Measurements from ENCODE around the gene MRPL20. TPM values are rescaled to one million over a fixed set of nuclear protein-coding genes. Genes with fewer than 3 reads are reported as not detected.

Gene MRPL20
- polyA plus RNA-seq, 1 donor from 2014 or later, result 204 TPM

- H3F3A ChIP-seq (ENCODE audit: insufficient read depth, low read length, poor library complexity, severe bottlenecking), result no peaks in the 10 kb centered on the region
- no peak overlapping the region for H3K4me3 ChIP-seq (ENCODE audit: low read length)
- H3K9ac ChIP-seq (ENCODE audit: low read length), result no peak overlapping the region
- H2AFZ ChIP-seq (ENCODE audit: low read depth, low read length), result no peak overlapping the region
- peaks cover 3% of the 10 kb centered on the region for H4K20me1 ChIP-seq (ENCODE audit: insufficient read depth)
- TF ChIP-seq MXI1 (conservative IDR thresholded peaks at IDR 0.05; ENCODE audit: poor library complexity, severe bottlenecking) (no peak), EP300 (conservative IDR thresholded peaks at IDR 0.05; ENCODE audit: poor library complexity, severe bottlenecking) (no peak), POLR2AphosphoS5 (IDR thresholded peaks at IDR 0.05) (no peak), REST (IDR thresholded peaks at IDR 0.05; ENCODE audit: borderline replicate concordance) (no peak), SMC3 (conservative IDR thresholded peaks at IDR 0.05; ENCODE audit: poor library complexity) (no peak), RAD21 (conservative IDR thresholded peaks at IDR 0.05) (no peak), TAF1 (IDR thresholded peaks at IDR 0.05; ENCODE audit: low read depth) (no peak), EZH2 (IDR thresholded peaks at IDR 0.05; ENCODE audit: borderline replicate concordance, insufficient read depth, low read length, poor library complexity, severe bottlenecking) (no peak)
- TF ChIP-seq, protein P1, sequence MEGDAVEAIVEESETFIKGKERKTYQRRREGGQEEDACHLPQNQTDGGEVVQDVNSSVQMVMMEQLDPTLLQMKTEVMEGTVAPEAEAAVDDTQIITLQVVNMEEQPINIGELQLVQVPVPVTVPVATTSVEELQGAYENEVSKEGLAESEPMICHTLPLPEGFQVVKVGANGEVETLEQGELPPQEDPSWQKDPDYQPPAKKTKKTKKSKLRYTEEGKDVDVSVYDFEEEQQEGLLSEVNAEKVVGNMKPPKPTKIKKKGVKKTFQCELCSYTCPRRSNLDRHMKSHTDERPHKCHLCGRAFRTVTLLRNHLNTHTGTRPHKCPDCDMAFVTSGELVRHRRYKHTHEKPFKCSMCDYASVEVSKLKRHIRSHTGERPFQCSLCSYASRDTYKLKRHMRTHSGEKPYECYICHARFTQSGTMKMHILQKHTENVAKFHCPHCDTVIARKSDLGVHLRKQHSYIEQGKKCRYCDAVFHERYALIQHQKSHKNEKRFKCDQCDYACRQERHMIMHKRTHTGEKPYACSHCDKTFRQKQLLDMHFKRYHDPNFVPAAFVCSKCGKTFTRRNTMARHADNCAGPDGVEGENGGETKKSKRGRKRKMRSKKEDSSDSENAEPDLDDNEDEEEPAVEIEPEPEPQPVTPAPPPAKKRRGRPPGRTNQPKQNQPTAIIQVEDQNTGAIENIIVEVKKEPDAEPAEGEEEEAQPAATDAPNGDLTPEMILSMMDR (IDR thresholded peaks at IDR 0.05; ENCODE audit: poor library complexity, severe bottlenecking), result no peak
- no peak overlapping the region for H3K27ac ChIP-seq (ENCODE audit: low read length)
- H3K9me3 ChIP-seq (ENCODE audit: low read length), result no peaks in the 10 kb centered on the region
- H3K4me2 ChIP-seq (ENCODE audit: low read length), result no peak overlapping the region
- peaks cover 5% of the 10 kb centered on the region for H3K79me2 ChIP-seq (replicated peaks; ENCODE audit: insufficient read depth, low read length)
- no peaks in the 10 kb centered on the region for H3K36me3 ChIP-seq (ENCODE audit: insufficient read depth, low read length)
- H3K27me3 ChIP-seq (ENCODE audit: insufficient read depth, low read depth, low read length), result peaks cover 26% of the 10 kb centered on the region
- no peaks in the 10 kb centered on the region for H3K9me2 ChIP-seq (ENCODE audit: insufficient read depth, low read length)
Measured at GRCh38 chr1:1352786-1353388, 54.2 kb downstream of the MRPL20 start.

Other genes with a start within 250 kb of the MRPL20 start
- gene TTLL10, start 233.4 kb downstream of the MRPL20 start, polyA plus RNA-seq, result not detected in 2 replicates
- not detected in 2 replicates for gene TNFRSF18, start 200.7 kb downstream of the MRPL20 start, polyA plus RNA-seq
- gene TNFRSF4, start 193.1 kb downstream of the MRPL20 start, polyA plus RNA-seq, result 0.66 TPM in 1 of 2 replicates, not detected in the other
- gene SDF4, start 175.3 kb downstream of the MRPL20 start, polyA plus RNA-seq, result 91.2 and 114 TPM in 2 replicates
- gene B3GALT6, start 175.1 kb downstream of the MRPL20 start, polyA plus RNA-seq, result 46.5 and 52.6 TPM in 2 replicates
- 0.74 TPM in 1 of 2 replicates, not detected in the other for gene C1QTNF12, start 160.6 kb downstream of the MRPL20 start, polyA plus RNA-seq
- 76.5 and 79.7 TPM in 2 replicates for gene UBE2J2, start 133.4 kb downstream of the MRPL20 start, polyA plus RNA-seq
- gene SCNN1D, start 126.9 kb downstream of the MRPL20 start, polyA plus RNA-seq, result 9.8 and 16.0 TPM in 2 replicates
- 186 and 230 TPM in 2 replicates for gene ACAP3, start 99.4 kb downstream of the MRPL20 start, polyA plus RNA-seq
- gene PUSL1, start 98.7 kb downstream of the MRPL20 start, polyA plus RNA-seq, result 25.0 and 36.8 TPM in 2 replicates
- gene INTS11, start 82.6 kb downstream of the MRPL20 start, polyA plus RNA-seq, result 131 and 132 TPM in 2 replicates
- 9.9 and 13.3 TPM in 2 replicates for gene CPTP, start 82.5 kb downstream of the MRPL20 start, polyA plus RNA-seq
- gene TAS1R3, start 76.0 kb downstream of the MRPL20 start, polyA plus RNA-seq, result 1.0 and 1.2 TPM in 2 replicates
- 100 and 102 TPM in 2 replicates for gene DVL1, start 57.9 kb downstream of the MRPL20 start, polyA plus RNA-seq
- 0.92 and 1.7 TPM in 2 replicates for gene MXRA8, start 48.7 kb downstream of the MRPL20 start, polyA plus RNA-seq
- gene AURKAIP1, start 32.1 kb downstream of the MRPL20 start, polyA plus RNA-seq, result 104 and 119 TPM in 2 replicates
- gene CCNL2, start 8.0 kb downstream of the MRPL20 start, polyA plus RNA-seq, result 696 and 734 TPM in 2 replicates
- gene ANKRD65, start 14.0 kb upstream of the MRPL20 start, polyA plus RNA-seq, result 0.28 TPM in 1 of 2 replicates, not detected in the other
- gene VWA1, start 28.4 kb upstream of the MRPL20 start, polyA plus RNA-seq, result 0.88 and 1.4 TPM in 2 replicates
- not detected in 2 replicates for gene ATAD3C, start 42.4 kb upstream of the MRPL20 start, polyA plus RNA-seq
- gene ATAD3B, start 64.5 kb upstream of the MRPL20 start, polyA plus RNA-seq, result 51.3 and 57.2 TPM in 2 replicates
- gene ATAD3A, start 104.9 kb upstream of the MRPL20 start, polyA plus RNA-seq, result 30.3 and 42.7 TPM in 2 replicates
- 46.7 and 52.1 TPM in 2 replicates for gene TMEM240, start 133.3 kb upstream of the MRPL20 start, polyA plus RNA-seq
- 56.2 and 66.3 TPM in 2 replicates for gene SSU72, start 167.6 kb upstream of the MRPL20 start, polyA plus RNA-seq
- 4.5 and 6.2 TPM in 2 replicates for gene FNDC10, start 192.8 kb upstream of the MRPL20 start, polyA plus RNA-seq
- gene MIB2, start 208.2 kb upstream of the MRPL20 start, polyA plus RNA-seq, result 106 and 153 TPM in 2 replicates
- 0.98 and 4.3 TPM in 2 replicates for gene MMP23B, start 224.9 kb upstream of the MRPL20 start, polyA plus RNA-seq

All from neural cell (in vitro differentiated cells).